Measurements from ENCODE around the gene CSRP1.

DNA sequence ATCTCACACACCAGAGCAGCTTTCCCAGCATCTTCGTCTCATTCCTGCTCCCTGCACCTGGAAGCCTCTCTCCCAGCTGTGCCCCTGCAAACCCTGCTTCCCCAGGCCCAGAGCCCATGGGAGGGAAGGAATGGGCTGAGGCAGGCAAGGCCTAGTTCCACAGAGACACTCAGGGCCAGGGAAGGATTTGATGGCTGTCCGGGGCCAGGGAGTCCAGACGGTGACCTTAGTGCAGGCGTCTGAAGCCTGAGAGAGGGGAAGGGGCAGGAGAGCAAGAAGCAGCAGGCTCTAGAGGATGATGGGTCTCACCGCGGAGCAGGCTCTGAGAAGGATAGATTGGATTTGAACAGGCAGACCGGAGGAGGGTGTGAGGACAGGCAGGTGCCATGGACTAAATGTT, 63.2 kb downstream of the CSRP1 start:
- TF ChIP-seq, protein P1, sequence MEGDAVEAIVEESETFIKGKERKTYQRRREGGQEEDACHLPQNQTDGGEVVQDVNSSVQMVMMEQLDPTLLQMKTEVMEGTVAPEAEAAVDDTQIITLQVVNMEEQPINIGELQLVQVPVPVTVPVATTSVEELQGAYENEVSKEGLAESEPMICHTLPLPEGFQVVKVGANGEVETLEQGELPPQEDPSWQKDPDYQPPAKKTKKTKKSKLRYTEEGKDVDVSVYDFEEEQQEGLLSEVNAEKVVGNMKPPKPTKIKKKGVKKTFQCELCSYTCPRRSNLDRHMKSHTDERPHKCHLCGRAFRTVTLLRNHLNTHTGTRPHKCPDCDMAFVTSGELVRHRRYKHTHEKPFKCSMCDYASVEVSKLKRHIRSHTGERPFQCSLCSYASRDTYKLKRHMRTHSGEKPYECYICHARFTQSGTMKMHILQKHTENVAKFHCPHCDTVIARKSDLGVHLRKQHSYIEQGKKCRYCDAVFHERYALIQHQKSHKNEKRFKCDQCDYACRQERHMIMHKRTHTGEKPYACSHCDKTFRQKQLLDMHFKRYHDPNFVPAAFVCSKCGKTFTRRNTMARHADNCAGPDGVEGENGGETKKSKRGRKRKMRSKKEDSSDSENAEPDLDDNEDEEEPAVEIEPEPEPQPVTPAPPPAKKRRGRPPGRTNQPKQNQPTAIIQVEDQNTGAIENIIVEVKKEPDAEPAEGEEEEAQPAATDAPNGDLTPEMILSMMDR (IDR thresholded peaks at IDR 0.05), result no peak
- TF ChIP-seq POLR2A (IDR thresholded peaks at IDR 0.05), result no peak
